Measurements from ENCODE around the gene ARHGAP9. TPM values are rescaled to one million over a fixed set of nuclear protein-coding genes. Genes with fewer than 3 reads are reported as not detected.

ARHGAP9 gene
- total and polyA plus RNA-seq, 2 donors (not counting 1 experiment from before 2014, with no cell fraction given), result under 0.01 to 0.08 TPM

GRCh38 chr12:57455374-57456144 is 24.1 kb downstream of the ARHGAP9 start:
- Histone ChIP-seq H3K36me3 (ENCODE audit: control insufficient read depth, insufficient read depth, low read length) (no peaks in the 10 kb centered on the region), H3K9me3 (ENCODE audit: control insufficient read depth, insufficient read depth, low read depth, low read length) (no peaks in the 10 kb centered on the region), H3K27me3 (ENCODE audit: control insufficient read depth, insufficient read depth, low read length) (no peaks in the 10 kb centered on the region), H3K4me3 (replicated peaks in 1 of 4; ENCODE audit: control extremely low read depth in 1 of 4, insufficient read depth in 1 of 4, low read depth in 3 of 4, low read length in 4 of 4) (peak overlapping the region in 1 of 4 experiments; percentile 59), H2AFZ (ENCODE audit: low read length) (no peak overlapping the region), H3K27ac (ENCODE audit: insufficient read depth, low read length) (no peak overlapping the region), H4K20me1 (ENCODE audit: control insufficient read depth, extremely low read depth, insufficient read depth, low read length) (no peaks in the 10 kb centered on the region), H3K4me2 (ENCODE audit: extremely low read depth, insufficient read depth, low read length) (no peak overlapping the region), H3K4me1 (ENCODE audit: control insufficient read depth, extremely low read depth, insufficient read depth, low read length) (peaks cover 25% of the 10 kb centered on the region), H3K79me2 (ENCODE audit: control insufficient read depth, insufficient read depth, low read length) (no peaks in the 10 kb centered on the region), H3K9ac (ENCODE audit: insufficient read depth, low read length) (no peak overlapping the region)
- TF ChIP-seq EZH2 (IDR thresholded peaks at IDR 0.05; ENCODE audit: low read length, missing control alignments) (no peak), CTCF (conservative IDR thresholded peaks at IDR 0.05 in 1 of 2, IDR thresholded peaks at IDR 0.05 in 1 of 2; ENCODE audit: low read depth in 1 of 2, low read length in 2 of 2) (no peak)
- no peak for DNase-seq (ENCODE audit: low read depth in 2 of 2)

- no peak within 1 kb of the TSS for H2AFZ ChIP-seq (ENCODE audit: low read length)
- no peak within 1 kb of the TSS for H3K9ac ChIP-seq (ENCODE audit: insufficient read depth, low read length)
- H3K79me2 ChIP-seq (ENCODE audit: control insufficient read depth, insufficient read depth, low read length), result no peaks in the 10 kb centered on the region
- H3K4me3 ChIP-seq (replicated peaks in 1 of 4; ENCODE audit: control extremely low read depth in 1 of 4, insufficient read depth in 1 of 4, low read depth in 3 of 4, low read length in 4 of 4), result peak within 1 kb of the TSS in 1 of 4 experiments; percentile 59
- H3K27me3 ChIP-seq (ENCODE audit: control insufficient read depth, insufficient read depth, low read length), result no peaks in the 10 kb centered on the region
- no peaks in the 10 kb centered on the region for H4K20me1 ChIP-seq (ENCODE audit: control insufficient read depth, extremely low read depth, insufficient read depth, low read length)
- H3K4me1 ChIP-seq (ENCODE audit: control insufficient read depth, extremely low read depth, insufficient read depth, low read length), result peaks cover 25% of the 10 kb centered on the region
- TF ChIP-seq EZH2 (IDR thresholded peaks at IDR 0.05; ENCODE audit: low read length, missing control alignments), result no peak
- TF ChIP-seq CTCF (conservative IDR thresholded peaks at IDR 0.05 in 1 of 2, IDR thresholded peaks at IDR 0.05 in 1 of 2; ENCODE audit: low read depth in 1 of 2, low read length in 2 of 2), result no peak
- H3K27ac ChIP-seq (ENCODE audit: insufficient read depth, low read length), result no peak within 1 kb of the TSS
- H3K4me2 ChIP-seq (ENCODE audit: extremely low read depth, insufficient read depth, low read length), result no peak within 1 kb of the TSS
- no peaks in the 10 kb centered on the region for H3K36me3 ChIP-seq (ENCODE audit: control insufficient read depth, insufficient read depth, low read length)
- DNase-seq (ENCODE audit: low read depth in 2 of 2), result peak; percentile 69 to 95
- H3K9me3 ChIP-seq (ENCODE audit: control insufficient read depth, insufficient read depth, low read depth, low read length), result no peaks in the 10 kb centered on the region
These were observed 24.9 kb downstream of the ARHGAP9 start, which contains the start of gene INHBE for GRCh38 chr12:57454566-57455373. Gene INHBE (plus strand): TSS chr12:57455307. CDS start chr12:57455537, 230 bp downstream.

GRCh38 chr12:57454213-57454565 is 25.5 kb downstream of the ARHGAP9 start:
- TF ChIP-seq CTCF (conservative IDR thresholded peaks at IDR 0.05 in 1 of 2, IDR thresholded peaks at IDR 0.05 in 1 of 2; ENCODE audit: low read depth in 1 of 2, low read length in 2 of 2), result no peak
- TF ChIP-seq EZH2 (IDR thresholded peaks at IDR 0.05; ENCODE audit: low read length, missing control alignments), result no peak
- Histone ChIP-seq H2AFZ (ENCODE audit: low read length) (no peak overlapping the region), H3K4me3 (replicated peaks in 1 of 4; ENCODE audit: control extremely low read depth in 1 of 4, insufficient read depth in 1 of 4, low read depth in 3 of 4, low read length in 4 of 4) (no peak overlapping the region), H3K27me3 (ENCODE audit: control insufficient read depth, insufficient read depth, low read length) (no peaks in the 10 kb centered on the region), H3K9me3 (ENCODE audit: control insufficient read depth, insufficient read depth, low read depth, low read length) (no peaks in the 10 kb centered on the region), H3K27ac (ENCODE audit: insufficient read depth, low read length) (no peak overlapping the region), H3K4me1 (ENCODE audit: control insufficient read depth, extremely low read depth, insufficient read depth, low read length) (peaks cover 25% of the 10 kb centered on the region), H4K20me1 (ENCODE audit: control insufficient read depth, extremely low read depth, insufficient read depth, low read length) (no peaks in the 10 kb centered on the region), H3K4me2 (ENCODE audit: extremely low read depth, insufficient read depth, low read length) (no peak overlapping the region), H3K36me3 (ENCODE audit: control insufficient read depth, insufficient read depth, low read length) (no peaks in the 10 kb centered on the region), H3K79me2 (ENCODE audit: control insufficient read depth, insufficient read depth, low read length) (no peaks in the 10 kb centered on the region), H3K9ac (ENCODE audit: insufficient read depth, low read length) (no peak overlapping the region)
- DNase-seq (ENCODE audit: low read depth in 2 of 2), result no peak
